Coronary artery (tissue), 2 donors: ENCODE data around the gene AFF3.

ENCODE experiments used
- DNase-seq: peaks from one replicate; pipeline ENCODE4 v3.0.0-alpha.2; 2017; ENCODE audit warnings: low spot score
- H3K27ac ChIP-seq, 2 donors: fragments of 200-600 bp; sonication (generic); one replicate each; pipeline ENCODE4 v1.5.1; 2016 to 2019
- H3K4me3 ChIP-seq: fragments of 200-600 bp; sonication (generic); 2 replicates; pipeline ENCODE4 v1.5.1; 2016; ENCODE audit warnings: mild to moderate bottlenecking, moderate library complexity
- CTCF ChIP-seq: fragments of 200-600 bp; sonication (generic); IDR thresholded peaks from one replicate; pipeline ENCODE4 v1.5.1; 2019; ENCODE audit warnings: antibody characterized with exemption

Gene AFF3

GRCh38 chr2:99615247-99615771, 527.1 kb downstream of the AFF3 start:
- no peak for DNase-seq
- TF ChIP-seq CTCF: no peak
- H3K4me3 ChIP-seq: no peak overlapping the region
- H3K27ac ChIP-seq: no peak overlapping the region

GRCh38 chr2:99613980-99614379, 528.4 kb downstream of the AFF3 start:
- TF ChIP-seq CTCF: no peak
- no peak overlapping the region for H3K27ac ChIP-seq
- H3K4me3 ChIP-seq: no peak overlapping the region
- DNase-seq: no peak

- no peak for DNase-seq
- Histone ChIP-seq H3K27ac (no peak overlapping the region), H3K4me3 (no peak overlapping the region)
- no peak for TF ChIP-seq CTCF
These were observed 530.6 kb downstream of the AFF3 start for GRCh38 chr2:99611786-99612185.

GRCh38 chr2:99611034-99611433, 531.4 kb downstream of the AFF3 start:
- H3K27ac ChIP-seq: no peak overlapping the region
- DNase-seq: no peak
- H3K4me3 ChIP-seq: no peak overlapping the region
- TF ChIP-seq CTCF: no peak

GRCh38 chr2:99609851-99610381, 532.5 kb downstream of the AFF3 start:
- no peak for TF ChIP-seq CTCF
- DNase-seq: no peak
- Histone ChIP-seq H3K27ac (no peak overlapping the region), H3K4me3 (no peak overlapping the region)

GRCh38 chr2:99608861-99609260, 533.5 kb downstream of the AFF3 start:
- no peak overlapping the region for H3K27ac ChIP-seq
- no peak overlapping the region for H3K4me3 ChIP-seq
- TF ChIP-seq CTCF: no peak
- no peak for DNase-seq

GRCh38 chr2:99607861-99608491, 534.4 kb downstream of the AFF3 start:
- Histone ChIP-seq H3K4me3 (peak overlapping the region; percentile 8), H3K27ac (peak overlapping the region in 1 of 2 donors; percentile 49)
- TF ChIP-seq CTCF: no peak
- no peak for DNase-seq
